Neural progenitor cell (in vitro differentiated cells): Measurements from ENCODE around the gene NPW.

Experiments
- EZH2 ChIP-seq: fragments of 200-600 bp; sonication (generic); IDR thresholded peaks from 2 replicates; pipeline ENCODE4 v1.6.1; 2017; ENCODE audit warnings: antibody characterized with exemption, mild to moderate bottlenecking, moderate library complexity
- EZH2phosphoT487 ChIP-seq: fragments of 200-600 bp; sonication (generic); IDR thresholded peaks from 2 replicates; pipeline ENCODE4 v1.6.1; 2017; ENCODE audit warnings: antibody characterized with exemption
- TF ChIP-seq, protein P1 (sequence below): fragments of 200-600 bp; sonication (generic); IDR thresholded peaks from 2 replicates; pipeline ENCODE4 v1.5.1; 2017; ENCODE audit warnings: antibody characterized with exemption, mild to moderate bottlenecking

DNA sequence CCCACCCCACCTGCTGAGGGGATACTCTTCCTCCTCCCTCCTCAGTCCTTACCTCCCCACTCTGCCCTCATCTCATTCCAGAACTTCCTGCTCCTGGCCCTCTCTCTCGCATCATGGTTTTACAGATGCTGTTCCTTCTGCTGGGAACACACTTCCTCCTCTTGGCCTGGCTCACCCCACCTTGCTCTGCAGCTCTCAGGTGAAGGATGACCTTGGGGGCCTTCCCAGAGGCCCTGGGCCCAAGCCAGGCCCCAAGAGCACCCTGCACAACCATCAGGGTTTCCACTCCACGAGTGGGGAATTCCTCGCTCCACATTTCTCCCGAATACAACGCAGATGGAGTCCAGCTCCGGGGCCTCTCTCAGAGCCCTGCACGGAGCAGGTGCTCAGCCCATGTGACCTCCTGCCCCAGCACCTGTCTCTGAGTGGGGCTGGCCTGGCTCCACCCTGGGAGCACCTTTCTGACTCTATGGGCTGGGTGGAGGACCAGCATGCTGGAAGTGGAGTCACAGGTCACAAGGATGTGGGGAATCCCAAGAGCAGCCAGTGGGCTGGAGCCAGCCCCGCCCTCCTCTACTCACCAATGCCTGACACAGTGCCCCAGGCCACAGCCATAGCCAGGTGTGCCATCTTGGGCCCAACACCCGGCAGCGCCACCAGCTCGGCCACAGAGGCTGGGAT lies 23.5 kb downstream of the NPW start:
- TF ChIP-seq EZH2phosphoT487 (no peak), EZH2 (no peak)
- TF ChIP-seq, protein P1, sequence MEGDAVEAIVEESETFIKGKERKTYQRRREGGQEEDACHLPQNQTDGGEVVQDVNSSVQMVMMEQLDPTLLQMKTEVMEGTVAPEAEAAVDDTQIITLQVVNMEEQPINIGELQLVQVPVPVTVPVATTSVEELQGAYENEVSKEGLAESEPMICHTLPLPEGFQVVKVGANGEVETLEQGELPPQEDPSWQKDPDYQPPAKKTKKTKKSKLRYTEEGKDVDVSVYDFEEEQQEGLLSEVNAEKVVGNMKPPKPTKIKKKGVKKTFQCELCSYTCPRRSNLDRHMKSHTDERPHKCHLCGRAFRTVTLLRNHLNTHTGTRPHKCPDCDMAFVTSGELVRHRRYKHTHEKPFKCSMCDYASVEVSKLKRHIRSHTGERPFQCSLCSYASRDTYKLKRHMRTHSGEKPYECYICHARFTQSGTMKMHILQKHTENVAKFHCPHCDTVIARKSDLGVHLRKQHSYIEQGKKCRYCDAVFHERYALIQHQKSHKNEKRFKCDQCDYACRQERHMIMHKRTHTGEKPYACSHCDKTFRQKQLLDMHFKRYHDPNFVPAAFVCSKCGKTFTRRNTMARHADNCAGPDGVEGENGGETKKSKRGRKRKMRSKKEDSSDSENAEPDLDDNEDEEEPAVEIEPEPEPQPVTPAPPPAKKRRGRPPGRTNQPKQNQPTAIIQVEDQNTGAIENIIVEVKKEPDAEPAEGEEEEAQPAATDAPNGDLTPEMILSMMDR = no peak
